ACHN (cell line): ENCODE results near the gene ZSCAN23.
A peak's percentile ranks its signal among the peaks of the same experiment; 100 is the strongest.
"Not testable (repeated sequence)": the region's sequence is repeated elsewhere in the genome, so short reads cannot be mapped to it uniquely, and the experiment has no call there.

Experiments
- DNase-seq: peaks from one replicate; pipeline ENCODE4 v3.0.0-alpha.2; 2015
- in situ Hi-C: cut with HindIII; loops from 2 replicates; pipeline ENCODE4 v1.10.0; 2017; ENCODE audit warnings: low sequenced_read_pairs, low pct_ligation_motif_present, low pct_unique_long_range_greater_than_20kb

Gene ZSCAN23

GRCh38 chr6:28443112-28443773 is at the start of gene ZSCAN23:
Gene ZSCAN23 (minus strand): TSS chr6:28443491. CDS start chr6:28436266, 7,225 bp downstream.
- peak; percentile 78 for DNase-seq
- in situ Hi-C loops = no loop called here

- in situ Hi-C loops = no loop called here
These were observed 48.7 kb upstream of the ZSCAN23 start for GRCh38 chr6:28491984-28492317.

GRCh38 chr6:28490205-28490890 is 47.1 kb upstream of the ZSCAN23 start:
- in situ Hi-C loops = no loop called here

More at GRCh38 chr6:28491984-28492317, 48.7 kb upstream of the ZSCAN23 start:
- no peak for DNase-seq

GRCh38 chr6:28489366-28490204 is 46.3 kb upstream of the ZSCAN23 start:
- in situ Hi-C loops = no loop called here
- no peak for DNase-seq

More at GRCh38 chr6:28490205-28490890, 47.1 kb upstream of the ZSCAN23 start:
- DNase-seq = no peak

GRCh38 chr6:28488916-28489365 is 45.6 kb upstream of the ZSCAN23 start:
- no peak for DNase-seq
- in situ Hi-C loops = no loop called here

GRCh38 chr6:28486988-28487742 is 43.9 kb upstream of the ZSCAN23 start:
- DNase-seq = no peak
- in situ Hi-C loops = no loop called here

- in situ Hi-C loops = no loop called here
- no peak for DNase-seq
These were observed 43.2 kb upstream of the ZSCAN23 start for GRCh38 chr6:28486533-28486932.

GRCh38 chr6:28485482-28485881 is 42.2 kb upstream of the ZSCAN23 start:
- in situ Hi-C loops = no loop called here
- DNase-seq = no peak

GRCh38 chr6:28480253-28480932 is 37.1 kb upstream of the ZSCAN23 start:
- in situ Hi-C loops = no loop called here

GRCh38 chr6:28478518-28478917 is 35.2 kb upstream of the ZSCAN23 start:
- DNase-seq = no peak
- in situ Hi-C loops = no loop called here

More at GRCh38 chr6:28480253-28480932, 37.1 kb upstream of the ZSCAN23 start:
- DNase-seq = no peak

- in situ Hi-C loops = no loop called here
- peak; percentile 83 for DNase-seq
These were observed 31.3 kb upstream of the ZSCAN23 start for GRCh38 chr6:28474441-28475219.

GRCh38 chr6:28469153-28469745 is 26.0 kb upstream of the ZSCAN23 start:
- DNase-seq, in situ Hi-C loops: not testable (repeated sequence)

- DNase-seq = no peak
- in situ Hi-C loops = no loop called here
These were observed 24.8 kb upstream of the ZSCAN23 start for GRCh38 chr6:28468056-28468455.

- DNase-seq = no peak
- in situ Hi-C loops = no loop called here
These were observed 19.1 kb upstream of the ZSCAN23 start for GRCh38 chr6:28462401-28462800.

- in situ Hi-C loops = no loop called here
- no peak for DNase-seq
These were observed 15.3 kb upstream of the ZSCAN23 start for GRCh38 chr6:28458568-28458967.

- DNase-seq = no peak
- in situ Hi-C loops = no loop called here
These were observed 5.8 kb upstream of the ZSCAN23 start for GRCh38 chr6:28449056-28449455.

GRCh38 chr6:28447512-28447906 is 4.2 kb upstream of the ZSCAN23 start:
- in situ Hi-C loops, DNase-seq: not testable (repeated sequence)
